ENCODE data around the gene ARMC5.

GRCh38 chr16:31411024-31411844 lies 48.1 kb upstream of the ARMC5 start:
- TF ChIP-seq, protein P1, sequence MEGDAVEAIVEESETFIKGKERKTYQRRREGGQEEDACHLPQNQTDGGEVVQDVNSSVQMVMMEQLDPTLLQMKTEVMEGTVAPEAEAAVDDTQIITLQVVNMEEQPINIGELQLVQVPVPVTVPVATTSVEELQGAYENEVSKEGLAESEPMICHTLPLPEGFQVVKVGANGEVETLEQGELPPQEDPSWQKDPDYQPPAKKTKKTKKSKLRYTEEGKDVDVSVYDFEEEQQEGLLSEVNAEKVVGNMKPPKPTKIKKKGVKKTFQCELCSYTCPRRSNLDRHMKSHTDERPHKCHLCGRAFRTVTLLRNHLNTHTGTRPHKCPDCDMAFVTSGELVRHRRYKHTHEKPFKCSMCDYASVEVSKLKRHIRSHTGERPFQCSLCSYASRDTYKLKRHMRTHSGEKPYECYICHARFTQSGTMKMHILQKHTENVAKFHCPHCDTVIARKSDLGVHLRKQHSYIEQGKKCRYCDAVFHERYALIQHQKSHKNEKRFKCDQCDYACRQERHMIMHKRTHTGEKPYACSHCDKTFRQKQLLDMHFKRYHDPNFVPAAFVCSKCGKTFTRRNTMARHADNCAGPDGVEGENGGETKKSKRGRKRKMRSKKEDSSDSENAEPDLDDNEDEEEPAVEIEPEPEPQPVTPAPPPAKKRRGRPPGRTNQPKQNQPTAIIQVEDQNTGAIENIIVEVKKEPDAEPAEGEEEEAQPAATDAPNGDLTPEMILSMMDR (IDR thresholded peaks at IDR 0.05 in 4 of 5, conservative IDR thresholded peaks at IDR 0.05 in 1 of 5), result no peak
- TF ChIP-seq POLR2A (IDR thresholded peaks at IDR 0.05), result no peak

Measured in gastrocnemius medialis (tissue), 4 donors.